KG1 (cell line): ENCODE results near the gene ARHGAP15.

Experiments
- DNase-seq: peaks from one replicate; lab custom pipeline; 2025; lab: John Stamatoyannopoulos, UW

ARHGAP15 gene

DNA sequence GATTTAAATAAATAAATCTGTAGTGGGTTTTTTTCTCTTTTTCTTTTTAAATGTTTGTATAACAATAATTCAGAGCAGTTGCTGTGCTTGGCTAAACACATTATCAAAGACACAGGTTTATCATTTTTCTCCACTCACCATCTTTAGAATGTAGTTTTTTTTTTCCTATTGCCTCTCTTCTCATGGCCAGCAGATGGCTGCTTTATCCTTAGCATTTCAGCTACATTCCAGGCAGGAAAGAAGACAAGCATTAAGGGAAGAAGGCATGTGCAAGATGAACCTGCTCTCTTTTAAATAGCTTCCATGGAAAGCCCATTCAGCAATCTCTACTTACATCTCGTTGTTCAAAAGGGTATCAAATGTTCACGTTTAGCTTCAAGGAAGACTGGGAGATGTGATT lies 42.6 kb downstream of the ARHGAP15 start:
- no peak for DNase-seq

DNA sequence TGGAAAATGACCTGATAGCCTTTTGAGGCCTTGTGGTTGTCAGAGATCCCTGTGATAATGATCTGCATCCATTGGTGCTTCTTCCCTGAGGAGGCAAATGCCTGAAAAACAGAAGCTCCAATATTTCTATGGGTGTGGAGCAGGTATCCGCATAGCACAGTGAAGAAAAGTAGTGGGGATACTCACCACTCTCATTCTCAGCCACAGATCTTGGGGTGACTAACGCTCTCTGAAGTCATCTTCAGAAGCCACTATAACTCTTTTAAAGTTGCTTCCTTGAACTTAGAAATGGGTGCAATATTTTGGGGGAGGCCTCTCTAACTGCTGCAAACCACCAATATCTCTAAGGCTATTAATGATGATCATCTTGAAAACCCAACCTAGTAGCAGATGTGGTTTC lies 46.2 kb downstream of the ARHGAP15 start:
- no peak for DNase-seq

DNA sequence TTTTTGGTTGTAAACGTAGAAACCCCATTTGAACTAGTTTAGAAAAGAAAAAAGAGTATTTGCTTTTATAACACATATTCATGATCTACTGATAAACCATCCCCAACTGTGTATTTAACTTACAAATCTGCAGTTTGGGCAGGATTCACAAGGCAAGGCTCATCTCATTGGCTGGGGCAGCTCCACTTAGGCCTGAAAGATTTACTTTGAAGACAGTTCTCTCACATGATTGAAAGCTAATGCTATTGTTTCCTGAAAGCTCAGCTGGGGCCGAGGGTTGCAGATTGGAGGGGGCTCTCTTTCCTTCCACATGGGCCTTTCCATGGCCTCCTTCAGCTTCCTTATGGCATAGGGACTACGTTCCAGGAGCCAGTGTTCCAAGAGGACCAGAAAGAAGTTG lies 47.4 kb downstream of the ARHGAP15 start:
- DNase-seq: no peak

DNA sequence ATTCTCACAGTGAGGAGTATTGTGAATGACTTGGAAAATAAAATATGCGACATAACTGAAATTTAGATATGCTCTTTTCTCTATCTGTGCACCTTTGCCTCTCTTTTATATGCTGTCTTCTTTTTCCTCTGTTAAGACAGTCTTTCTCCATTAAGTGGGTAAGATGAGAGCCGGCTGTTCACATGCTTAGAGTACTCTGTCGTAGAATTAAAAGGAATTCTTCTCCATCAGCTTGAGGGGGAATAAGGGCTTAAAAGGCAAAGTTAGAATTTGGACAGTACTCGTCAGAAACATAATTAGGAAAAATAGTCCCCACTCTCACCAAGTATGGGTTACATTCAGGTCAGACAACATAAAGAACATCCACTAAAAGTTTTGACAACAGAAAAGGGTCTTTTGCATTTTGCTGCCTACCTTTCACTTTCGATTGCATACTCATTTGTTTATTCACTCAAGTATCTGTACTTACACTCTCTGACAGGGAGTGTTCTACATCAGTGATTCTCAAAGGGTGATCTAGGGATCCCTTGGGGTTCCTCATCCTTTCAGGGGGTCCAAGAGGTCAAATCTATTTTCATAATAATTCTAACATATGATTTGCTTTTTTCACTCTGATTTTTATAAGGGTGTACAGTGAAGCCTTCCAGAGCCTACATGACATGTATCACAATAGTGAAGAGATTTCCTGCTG lies 48.0 kb downstream of the ARHGAP15 start:
- DNase-seq: no peak

DNA sequence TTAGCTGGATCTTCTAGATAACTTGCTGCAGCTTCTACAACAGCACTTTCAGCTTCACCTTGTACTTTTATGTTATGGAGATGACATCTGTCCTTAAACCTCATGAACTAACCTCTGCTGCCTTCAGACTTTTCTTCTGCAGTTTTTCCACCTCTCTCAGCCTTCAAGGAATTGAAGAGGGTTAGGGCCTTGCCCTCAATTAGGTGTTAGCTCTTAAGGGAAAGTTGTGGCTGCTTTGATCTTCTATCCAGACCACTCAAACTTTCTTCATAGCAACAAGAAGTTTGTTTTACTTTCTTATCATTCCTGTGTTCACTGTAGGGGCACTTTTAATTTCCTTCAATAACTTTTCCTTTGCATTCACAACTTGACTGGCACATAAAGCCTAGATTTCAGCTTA lies 52.3 kb downstream of the ARHGAP15 start:
- DNase-seq: no peak

DNA sequence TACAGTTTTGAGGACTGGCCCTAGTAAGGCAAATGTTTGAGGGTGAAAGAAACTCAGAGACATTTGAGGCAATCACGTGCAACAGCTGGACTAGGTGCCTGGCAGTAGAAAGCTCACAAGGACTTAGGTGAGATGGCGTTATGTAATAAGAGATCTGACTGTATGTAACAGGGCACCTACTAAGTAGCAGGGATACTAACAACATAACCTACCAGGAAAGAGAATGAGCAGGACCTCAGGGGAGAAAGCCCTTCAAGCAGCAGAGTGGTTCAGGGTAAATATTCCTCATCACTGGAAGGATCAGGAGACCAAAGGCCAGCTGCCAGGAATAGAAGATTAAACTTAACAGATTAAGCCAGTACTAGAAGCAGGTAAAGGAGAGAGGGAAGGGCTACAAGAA lies 53.4 kb downstream of the ARHGAP15 start:
- DNase-seq: no peak

DNA sequence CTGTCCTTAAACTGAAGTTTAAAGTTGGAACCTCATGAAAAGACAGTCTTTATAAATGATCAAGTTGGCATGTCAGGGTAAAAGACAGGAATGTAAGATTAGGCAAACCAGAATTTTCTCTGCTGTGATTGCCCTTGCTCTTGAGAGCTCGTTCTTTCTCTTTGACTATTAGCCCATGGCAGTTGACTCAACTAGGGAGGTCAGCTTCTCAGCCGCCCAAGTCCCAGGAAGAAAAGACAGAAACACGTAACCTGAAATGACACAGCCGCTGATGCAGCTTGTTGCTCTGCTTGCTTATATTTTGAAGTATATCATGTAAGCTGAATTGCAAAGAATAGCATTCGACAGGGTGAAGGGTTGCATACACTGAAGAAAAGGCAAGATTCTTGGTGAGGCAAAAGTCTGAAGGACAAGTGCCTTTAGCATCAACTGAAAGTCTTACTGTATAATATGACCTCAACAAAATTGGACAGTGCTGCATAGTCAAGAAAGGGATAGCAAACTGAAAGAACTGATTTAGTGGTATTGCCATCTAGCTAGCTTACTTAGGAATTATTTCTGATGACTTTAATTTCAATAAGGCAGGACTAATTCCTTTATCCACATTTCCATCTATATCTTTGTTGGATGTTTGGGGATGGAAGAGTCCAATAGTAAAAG lies 54.7 kb downstream of the ARHGAP15 start:
- no peak for DNase-seq

DNA sequence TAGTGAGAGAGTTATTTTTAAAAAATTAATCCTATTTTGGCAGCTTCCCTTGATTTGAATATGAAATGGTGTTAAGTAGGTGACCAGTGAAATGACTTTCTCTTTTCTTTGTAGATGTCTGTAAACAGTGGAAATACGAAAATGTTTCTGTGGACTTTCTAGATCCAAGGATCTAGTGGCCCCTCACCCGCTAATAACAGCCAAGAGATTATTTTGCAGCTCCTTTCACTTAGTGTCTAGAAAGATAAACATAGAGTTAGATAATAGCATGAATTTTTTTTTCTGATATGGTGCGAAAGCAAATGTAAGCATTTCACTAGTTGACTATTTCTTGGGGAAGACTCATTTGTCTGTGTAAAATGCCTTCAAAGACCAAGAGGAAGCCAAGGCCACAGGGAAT lies 57.7 kb downstream of the ARHGAP15 start:
- DNase-seq: no peak

DNA sequence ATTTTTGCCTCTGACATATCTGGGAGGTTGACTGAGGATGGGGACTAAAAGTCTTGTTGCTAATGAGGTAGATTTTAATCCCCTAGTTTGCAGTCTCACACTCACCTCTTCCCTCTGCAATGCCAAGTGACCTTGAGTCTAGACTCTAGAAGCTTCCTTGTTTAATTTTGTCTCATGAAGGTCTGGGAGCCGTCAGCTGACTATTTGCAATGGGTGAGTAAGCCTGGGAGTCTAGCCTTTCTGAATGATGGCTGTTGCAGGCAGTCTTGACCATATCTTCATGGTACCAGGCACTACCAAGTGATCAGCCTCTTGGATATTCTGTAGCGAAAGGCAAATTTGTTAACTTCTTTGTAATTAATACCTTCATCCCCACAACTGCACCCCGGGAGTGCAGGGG lies 61.2 kb downstream of the ARHGAP15 start:
- no peak for DNase-seq

DNA sequence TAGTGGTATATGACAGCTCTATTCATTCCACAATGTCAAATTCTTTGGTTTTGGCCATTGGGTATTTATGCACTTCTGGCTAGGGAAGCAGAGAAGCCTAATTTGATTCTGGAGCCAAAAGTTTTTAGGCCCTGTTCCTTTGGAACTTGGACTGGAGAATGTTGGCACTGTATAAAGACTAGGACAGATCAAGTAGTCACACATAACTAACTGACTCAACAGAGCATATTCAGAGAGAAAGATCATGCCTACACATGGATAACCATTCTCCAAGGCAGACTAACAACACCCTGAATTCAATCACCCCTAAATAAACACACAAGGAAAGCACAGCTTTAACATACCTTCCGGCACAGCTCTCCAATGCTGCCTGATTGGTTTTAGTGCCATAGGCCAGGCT lies 62.9 kb downstream of the ARHGAP15 start:
- DNase-seq: no peak

DNA sequence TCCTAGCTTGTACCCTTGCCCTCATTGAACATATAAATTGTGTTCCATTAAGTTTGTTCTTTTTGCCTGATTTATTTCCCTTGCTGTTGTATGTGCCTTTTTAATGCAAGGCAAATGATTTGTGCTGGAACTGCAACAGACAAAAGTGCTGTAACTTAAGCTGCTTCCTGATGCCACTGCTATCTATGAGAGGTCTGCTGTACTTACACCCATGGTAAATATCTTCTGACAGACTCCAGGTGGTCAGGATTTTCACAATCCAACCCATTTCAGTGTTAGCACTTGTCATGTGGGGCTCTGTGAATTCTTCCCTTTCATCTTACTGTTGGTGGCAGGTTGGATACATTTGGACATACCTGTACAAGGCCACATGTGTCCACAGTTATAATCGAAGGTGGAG lies 63.5 kb downstream of the ARHGAP15 start:
- DNase-seq: no peak

DNA sequence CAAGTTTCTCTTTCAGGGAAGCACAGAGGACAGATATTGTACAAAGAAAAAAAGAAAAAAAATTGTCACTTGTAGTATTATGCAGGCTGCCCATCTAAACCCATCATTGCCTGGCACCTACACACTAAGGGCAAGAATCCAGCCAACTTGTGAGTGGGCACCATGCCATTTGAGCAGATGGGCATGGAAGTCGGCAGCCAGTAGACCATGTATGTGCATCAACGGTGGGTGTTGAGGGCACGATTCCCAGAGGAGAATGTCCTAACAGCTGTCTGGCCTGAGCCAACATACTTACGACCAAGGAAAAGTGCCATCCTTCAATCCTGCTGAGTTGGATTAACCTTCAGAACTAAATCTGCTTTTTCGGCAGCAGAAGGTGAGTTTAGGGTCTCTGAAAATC lies 63.9 kb downstream of the ARHGAP15 start:
- no peak for DNase-seq

DNA sequence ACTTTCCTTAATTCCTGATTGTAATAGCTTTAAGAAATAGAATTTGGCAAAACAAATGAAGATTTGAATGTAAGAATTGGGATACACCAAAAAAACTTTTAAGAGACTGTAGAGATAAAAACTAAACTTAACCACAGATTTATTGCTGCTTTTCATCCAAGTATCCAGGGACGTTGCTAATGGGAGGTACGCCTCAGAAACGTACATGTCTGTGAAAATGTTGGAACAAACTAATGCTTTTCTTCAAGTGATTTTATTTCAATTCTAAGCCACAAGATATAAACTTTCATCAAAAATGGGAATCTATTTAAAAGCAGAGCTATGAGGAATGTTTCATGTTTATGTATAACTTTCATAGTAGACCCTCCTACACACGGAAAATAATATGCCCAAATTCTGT lies 66.3 kb downstream of the ARHGAP15 start:
- no peak for DNase-seq

DNA sequence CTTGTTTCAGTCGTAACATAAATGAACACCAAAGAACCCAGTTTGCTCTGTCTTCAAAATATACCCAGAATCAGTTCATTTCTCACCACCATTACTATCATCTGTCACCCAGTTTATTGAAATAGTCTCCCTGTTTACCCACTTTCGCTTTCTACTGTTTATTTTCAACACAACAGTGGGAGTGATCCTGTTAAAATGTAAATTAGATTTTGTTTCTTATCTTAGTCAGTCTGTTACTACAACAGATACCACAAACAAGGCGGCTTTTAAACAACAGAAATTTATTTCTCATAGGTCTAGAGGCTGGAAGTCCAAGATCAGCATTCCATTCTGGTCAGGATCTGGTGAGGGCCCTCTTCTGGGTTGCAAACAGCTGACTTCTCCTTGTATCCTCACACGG lies 74.8 kb downstream of the ARHGAP15 start:
- DNase-seq: no peak

DNA sequence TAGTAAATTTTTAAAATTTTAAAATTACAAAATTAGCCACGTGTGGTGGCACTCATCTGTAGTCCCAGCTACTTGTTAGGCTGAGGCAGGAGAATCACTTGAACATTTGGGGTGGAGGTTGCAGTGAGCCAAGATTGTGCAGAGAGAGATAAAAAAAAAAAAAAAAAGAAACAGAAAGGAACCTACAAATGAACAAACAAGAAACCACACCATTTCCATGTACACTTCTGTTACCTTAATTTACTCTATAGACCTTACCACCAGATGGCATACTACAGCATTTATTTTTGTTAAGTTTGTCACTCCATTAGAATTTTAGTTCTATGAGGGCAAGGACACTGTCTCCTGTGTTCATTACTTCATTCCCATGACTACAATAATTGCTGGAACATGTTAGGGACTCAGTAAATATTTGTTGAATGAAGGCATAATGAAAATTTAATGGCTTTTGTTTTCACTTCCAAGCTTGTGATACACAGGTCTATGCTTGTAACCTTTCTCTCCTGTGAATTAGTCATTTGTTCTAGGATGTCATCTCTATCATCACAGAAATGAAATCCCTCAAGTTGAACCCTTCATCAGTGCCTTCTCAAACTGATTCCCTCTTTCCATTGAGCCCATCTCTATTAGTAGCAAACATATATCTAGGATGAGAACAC lies 76.0 kb downstream of the ARHGAP15 start:
- DNase-seq: no peak

DNA sequence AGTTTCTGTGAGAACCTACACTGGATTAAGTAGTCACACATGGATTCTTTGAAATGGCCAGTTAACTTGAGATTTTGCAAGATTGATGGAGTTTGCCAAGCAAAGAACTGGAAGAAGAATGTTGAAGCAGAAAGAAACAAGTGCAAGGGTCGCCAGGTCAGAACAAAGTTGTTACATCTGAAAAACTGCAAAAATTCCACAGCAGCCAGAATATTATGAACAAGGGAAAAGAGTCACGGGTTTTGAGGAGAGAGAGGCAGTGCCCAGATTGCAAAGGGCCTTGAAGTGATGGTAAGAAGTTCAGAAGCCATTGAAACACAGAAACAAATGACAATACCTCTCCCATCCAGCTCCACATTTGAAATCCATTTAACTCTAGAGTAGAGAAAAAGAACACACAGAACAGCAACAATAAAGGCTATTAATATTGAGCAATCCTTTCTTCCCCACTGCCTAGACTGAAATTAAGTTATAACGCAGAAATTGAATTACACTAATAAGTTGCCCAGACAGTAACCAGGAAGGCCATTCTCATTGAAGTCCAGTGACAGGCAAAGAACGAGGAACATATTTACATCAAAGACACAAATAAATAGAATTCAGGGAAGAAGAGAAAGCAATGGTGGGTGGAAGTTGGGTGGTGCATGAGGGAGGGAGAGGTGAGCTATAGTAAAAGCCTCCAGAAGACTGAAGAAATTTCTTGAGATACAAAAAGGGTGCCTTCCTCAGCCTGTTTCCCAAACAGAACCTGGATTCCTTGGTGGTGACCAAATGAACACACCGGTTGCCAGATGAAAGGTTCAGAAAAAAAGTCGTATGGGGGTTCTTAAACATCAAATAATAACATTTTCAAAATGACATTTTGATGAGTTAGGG lies 80.6 kb downstream of the ARHGAP15 start:
- DNase-seq: no peak

DNA sequence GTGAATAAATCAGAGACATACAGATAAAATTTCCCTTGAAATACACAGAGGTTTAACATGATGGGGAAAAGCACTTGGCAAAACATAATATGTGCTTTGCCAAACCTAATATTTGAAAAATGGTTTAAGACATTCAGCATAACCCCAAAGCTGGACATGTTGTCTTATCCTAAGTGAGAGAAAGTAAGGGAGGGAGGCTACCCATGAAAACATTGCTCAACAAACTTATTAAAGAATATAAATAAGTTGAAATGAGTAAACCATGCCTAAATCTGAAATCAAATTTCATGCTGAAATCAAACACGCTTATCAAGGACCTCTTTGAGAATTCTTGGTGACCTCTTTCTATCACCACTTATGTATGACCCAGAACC lies 81.2 kb downstream of the ARHGAP15 start:
- DNase-seq: no peak

DNA sequence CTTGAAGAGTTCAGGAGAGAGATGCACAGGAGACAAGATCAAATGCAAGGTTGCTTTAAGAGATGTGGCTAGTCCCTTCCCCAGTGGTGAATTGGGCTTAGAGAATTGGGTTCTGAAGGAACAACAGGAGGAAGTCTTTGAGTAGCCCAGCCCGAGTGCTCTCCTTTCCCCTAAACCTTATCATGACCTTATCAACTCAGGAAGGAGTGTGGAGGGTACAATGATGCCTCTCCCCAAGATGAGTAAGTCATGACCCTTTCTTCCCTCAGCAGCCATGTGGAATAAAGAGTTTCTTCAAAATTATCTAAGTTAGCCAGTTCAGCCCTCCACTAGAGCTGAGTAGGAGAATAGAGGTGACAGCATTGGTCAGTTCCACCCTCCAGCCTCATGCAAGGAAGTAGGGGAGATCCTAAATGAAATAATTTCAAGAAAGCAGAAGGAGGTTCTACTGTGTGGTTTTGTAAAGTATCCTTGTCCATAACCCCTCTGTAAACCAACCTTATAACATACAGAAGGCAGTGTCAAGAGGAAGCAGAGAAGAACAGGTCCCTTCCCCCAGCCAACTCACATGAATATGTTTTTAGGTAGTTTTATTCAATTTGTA lies 88.4 kb downstream of the ARHGAP15 start:
- no peak for DNase-seq

DNA sequence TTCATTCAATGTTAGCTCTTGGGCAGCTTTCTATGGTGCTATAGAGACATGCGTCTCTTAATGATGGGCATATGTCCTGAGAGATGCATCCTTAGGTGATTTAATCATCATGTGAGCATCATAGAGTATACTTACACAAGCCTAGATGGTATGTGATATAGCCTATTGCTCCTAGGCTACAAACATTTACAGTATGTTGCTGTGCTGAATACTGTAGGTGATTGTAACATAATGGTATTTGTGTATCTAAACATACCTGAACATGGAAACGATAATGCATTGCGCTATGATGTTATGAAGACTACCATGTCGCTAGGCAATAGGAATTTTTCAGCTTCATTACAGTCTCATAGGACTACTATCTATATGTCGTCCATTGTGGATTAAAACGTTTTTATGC lies 89.4 kb downstream of the ARHGAP15 start:
- DNase-seq: no peak

DNA sequence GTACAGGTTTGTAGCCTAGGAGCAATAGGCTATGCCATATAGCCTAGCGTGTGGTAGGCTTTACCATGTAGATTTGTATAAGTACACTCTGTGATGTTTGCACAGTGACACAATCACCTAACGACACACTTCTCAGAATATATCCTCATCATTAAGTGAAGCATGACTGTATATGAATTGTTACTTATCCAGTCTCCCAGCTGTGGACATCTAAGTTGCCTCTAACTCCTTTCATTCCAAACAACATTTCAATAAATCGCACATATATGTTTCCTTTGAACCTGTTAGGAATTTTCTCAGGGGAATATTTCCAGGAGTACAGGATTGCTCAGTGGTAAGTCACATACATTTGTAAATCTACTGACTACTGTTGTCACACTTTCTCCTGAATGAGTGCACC lies 90.0 kb downstream of the ARHGAP15 start:
- no peak for DNase-seq

DNA sequence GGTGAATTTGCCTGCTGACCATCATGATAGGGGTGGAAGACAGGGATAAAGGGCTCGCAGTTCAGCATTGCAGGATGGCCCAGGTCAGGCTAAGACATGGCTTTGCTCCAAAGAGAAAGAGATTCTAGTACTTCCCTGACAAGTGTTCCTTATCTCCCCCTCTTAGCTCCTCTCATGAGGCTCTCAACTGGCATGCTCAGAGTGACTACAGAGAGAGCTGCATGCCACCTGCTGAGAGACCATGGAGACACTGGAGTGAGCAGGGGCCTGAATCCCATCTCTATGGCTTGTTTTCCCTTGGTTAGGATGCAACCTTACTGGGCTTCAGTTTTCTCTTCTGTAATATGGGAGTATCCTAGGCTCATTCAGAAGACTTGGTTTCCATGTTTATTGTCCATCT lies 94.3 kb downstream of the ARHGAP15 start:
- DNase-seq: no peak

DNA sequence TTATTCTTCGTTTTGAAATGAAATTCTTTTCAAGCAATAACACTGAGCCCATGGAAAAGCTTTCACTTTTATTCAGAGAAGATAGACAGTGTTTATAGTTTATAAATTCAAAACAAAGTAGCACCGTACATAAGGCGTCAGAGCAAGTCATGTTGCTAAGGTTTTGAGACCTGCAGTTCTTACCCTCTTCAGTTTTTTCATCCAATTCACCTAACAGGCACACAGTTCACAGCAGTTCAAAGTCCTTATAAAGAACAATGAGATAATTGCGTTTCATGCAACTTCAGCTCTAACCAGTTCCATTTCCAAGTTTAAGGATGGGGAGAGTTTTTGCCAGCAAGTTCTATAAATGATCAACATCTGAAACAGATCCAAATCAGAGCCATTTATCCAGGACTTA lies 96.7 kb downstream of the ARHGAP15 start:
- no peak for DNase-seq
